IPS-11a (cell line): ENCODE measurements around the gene PLEK2.
"Not testable (repeated sequence)": the region's sequence is repeated elsewhere in the genome, so short reads cannot be mapped to it uniquely, and the experiment has no call there.

ENCODE experiments used
- H3K4me3 ChIP-seq: one replicate; pipeline ENCODE4 v1.5.1; 2013; ENCODE audit warnings: low read depth, low read length, control low read depth

Gene PLEK2

DNA sequence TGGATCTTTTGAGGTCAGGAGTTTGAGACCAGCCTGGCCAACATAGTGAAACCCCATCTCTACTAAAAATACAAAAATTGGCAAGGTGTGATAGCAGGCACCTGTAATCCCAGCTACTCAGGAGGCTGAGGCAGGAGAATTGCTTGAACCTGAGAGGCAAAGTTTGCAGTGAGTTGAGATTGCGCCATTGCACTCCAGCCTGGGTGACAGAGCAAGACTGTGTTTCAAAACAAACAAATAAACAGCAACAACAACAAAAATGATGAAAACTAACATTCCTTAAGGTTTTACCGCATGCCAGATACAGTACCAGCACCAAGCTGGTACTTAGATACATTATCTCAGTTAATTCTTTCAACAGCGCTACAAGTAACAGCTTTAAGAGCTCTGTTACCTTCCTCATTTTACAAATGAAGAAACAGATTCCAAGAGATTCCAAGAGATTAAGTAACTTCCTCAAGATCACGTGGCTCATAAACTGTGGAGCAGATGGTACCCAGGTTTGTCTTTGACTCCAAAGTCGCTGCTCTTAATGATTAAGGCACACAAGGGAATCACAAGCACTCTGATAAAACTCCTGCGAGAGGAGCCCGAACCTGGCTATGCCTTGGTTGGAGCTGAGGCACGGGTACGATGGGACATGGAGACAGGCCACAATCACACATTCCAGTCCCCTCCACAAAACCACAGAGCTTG is 17.7 kb upstream of the PLEK2 start:
- H3K4me3 ChIP-seq: no peak overlapping the region

DNA sequence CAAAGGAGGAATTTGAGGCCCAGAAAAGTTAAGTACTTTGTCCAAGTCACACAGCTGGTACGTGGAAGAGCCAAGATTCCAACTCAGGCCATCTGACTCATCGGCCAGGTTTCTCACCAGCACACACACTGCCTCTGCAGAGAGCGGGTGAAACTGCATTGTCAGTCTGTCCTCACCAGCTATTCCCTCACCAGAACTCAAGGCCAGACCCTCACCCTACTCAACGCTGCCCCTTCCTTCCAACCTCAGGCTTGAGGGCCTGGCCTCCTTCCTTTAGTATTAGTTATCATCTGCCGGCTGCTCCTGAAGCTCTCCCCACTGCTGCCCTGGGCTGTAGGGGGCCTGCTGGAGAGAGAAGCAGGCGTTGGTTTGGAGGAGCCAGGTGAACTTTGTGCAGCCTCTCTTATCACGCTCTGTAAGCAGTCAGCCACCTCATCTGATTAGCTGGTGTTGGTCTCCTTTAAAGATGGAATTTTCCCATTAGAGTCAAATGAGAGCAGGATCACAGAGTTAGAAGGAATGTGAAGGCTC is 16.6 kb upstream of the PLEK2 start:
- H3K4me3 ChIP-seq: no peak overlapping the region

DNA sequence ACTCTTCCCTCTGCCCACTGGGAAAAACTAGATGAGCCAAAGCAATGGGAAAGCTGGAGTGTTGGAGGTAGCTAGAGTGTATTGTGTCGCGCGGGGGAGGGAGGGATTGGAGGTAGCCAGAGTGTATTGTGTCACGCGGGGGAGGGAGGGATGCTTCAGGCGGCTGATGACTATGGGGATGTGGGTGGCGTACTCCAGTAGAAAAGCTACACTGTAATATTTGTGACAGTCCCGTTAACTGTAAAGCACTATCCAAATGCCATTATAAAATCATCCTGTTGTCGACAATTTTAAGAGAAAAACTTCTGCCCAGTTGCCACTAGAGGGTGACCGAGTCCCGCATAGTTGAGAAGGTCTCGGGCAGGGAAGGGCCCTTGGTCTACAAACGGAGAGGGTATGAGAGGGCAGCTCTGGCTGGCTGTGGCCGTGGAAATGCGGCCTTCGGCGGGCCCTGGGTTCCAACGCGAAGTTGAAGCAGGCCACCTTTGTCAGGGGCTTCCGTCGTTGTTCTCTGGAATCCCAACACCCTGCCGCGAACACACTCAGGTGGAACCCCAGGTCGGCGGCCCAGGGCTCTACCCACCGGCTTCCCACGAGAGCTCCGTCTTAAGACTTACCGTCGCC is 15.1 kb upstream of the PLEK2 start:
- no peak overlapping the region for H3K4me3 ChIP-seq

DNA sequence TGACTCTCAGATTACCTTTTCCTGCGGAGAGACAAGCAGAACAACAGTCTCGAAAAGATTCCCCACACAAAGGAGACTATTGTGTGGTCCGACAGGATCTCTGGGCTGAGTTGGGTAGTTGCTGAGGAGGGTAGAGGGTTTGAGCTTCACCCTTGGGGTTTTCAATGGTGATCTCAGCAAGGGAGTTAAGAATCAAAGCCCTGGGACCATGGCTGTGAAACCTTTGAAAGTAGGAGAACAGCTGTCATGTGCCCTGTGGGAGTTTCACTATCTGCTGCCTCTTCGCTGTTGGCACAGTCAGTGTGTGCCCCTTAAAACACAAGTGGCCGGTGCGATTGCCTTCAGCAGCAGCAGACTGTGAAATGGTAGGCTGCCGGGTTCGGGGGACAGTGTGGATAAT is 14.2 kb upstream of the PLEK2 start:
- H3K4me3 ChIP-seq: no peak overlapping the region

DNA sequence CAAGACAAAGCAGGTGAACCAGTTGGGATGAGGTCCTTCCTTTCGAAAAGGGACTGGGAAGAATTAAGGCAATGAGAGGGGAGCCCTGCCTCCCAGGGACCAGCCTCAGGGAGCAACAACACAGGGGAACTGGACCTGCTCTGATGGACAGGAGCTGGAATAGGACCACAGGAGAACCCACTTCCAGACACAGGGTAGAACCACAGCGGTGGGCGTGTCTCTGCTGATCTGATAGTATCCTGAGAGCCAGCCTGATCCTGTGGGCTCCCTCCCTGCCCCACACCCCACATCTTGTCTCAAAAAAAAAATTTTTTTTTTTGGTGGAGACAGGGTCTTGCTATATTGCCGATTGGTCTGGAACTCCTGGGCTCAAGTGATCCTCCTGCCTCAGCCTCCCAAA is 13.6 kb upstream of the PLEK2 start:
- no peak overlapping the region for H3K4me3 ChIP-seq

DNA sequence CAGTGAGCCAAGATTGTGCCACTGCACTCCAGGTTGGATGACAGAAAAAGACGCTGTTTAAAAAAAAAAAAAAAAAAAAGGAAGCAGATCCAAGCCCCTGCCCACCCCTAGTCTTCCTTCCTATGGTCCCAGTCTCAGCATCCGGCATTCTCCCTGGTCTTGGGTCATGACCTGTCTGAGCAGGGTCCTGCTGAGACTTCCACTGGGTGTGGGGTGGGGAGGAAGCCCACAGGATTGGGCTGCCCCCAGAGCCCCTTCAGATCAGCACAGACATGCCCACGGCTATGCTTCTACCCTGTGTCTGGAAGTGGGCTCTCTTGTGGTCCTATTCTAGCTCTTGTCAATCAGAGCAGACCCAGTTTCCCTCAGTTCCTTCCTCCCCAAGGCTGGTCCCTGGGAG is 12.6 kb upstream of the PLEK2 start:
- H3K4me3 ChIP-seq: no peak overlapping the region

DNA sequence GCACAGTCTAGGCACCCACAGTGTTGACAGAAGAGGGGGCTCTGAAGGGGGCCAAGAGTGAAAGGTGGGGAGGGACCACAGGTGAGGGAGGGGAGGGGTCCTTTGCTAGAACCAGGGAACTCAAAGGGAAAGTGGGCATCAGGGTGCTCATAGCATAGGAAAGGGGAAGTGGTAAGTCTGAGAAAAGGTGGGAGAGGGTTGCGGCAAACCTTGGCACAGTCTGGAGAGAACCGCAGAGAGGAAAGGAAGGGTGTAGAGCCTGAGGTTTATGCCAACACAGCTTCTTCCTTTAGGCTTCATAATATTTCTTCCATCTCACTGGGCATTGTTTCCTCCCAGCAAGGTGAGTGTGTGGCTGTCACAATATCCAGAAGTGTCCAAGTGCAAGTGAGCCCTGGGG is 11.5 kb upstream of the PLEK2 start:
- no peak overlapping the region for H3K4me3 ChIP-seq

DNA sequence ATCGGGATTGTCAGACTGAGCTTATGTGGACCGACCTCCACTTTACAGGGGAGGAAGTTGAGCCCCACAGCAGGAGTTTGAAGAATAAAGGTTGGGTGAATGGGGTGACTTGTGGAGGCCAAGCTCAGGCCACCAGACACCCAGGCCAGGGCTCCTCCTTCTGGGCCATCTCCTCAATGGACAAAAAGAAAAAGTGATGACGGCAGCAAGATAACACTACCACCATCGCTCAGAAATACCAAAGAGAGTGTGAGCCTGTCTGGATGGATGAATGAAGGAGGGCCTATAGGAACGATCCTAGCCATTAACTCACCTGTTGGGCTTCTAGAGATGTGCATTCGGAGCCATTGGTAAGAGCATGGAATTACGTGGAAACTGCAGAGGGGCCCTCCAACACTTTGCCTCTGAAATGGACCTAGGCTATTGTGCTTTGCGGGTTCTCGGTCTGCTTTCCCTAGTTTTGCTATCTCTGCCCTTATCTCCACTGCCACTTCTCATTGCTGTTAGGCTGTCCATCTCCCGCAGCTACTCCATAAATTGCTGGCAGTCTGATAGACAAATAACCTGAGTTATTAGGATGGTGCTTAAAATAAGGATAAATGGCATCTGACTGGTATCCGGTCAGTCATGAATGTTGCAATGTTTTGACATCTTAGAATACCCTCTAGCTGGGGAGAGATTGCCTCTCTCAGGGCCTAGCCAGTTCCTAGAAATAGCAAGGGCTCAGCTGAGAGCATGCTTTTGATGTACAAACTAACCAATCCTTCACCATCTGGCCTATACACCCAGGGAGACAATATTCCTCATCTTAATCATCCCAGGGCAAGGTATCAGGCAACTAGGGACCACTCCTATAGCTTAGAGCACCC is 9.6 kb upstream of the PLEK2 start:
- H3K4me3 ChIP-seq: no peak overlapping the region

DNA sequence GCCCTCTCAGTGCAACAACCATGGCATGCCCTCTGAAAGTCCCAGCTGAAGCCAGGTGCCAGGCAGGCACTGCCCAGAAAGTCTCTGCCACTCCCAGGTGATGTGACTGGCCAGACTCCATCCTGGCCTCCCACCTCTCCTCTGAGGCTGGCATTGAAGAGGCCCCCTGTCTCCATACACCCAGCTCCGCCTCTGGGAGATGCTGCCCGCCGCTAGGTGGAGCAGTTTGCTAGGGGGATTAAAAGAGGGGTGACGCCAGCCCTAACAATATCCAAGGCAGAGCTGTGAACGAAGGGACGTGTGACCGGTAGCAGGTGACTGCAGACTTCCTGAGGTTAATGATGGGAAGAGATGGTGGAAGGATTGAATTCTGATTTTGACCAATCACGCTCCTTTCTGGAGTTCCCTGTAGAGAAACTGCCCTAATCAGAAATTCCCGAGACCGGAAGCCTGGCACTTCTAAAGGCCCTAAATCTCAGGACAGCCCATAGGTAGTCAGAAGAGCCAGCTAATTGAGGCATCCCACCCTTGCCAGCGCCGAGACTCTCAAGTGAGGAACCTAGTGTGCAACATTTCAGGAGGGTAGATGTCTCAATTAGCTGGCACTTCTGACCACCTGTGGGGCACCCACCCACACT is 8.3 kb upstream of the PLEK2 start:
- H3K4me3 ChIP-seq: no peak overlapping the region

DNA sequence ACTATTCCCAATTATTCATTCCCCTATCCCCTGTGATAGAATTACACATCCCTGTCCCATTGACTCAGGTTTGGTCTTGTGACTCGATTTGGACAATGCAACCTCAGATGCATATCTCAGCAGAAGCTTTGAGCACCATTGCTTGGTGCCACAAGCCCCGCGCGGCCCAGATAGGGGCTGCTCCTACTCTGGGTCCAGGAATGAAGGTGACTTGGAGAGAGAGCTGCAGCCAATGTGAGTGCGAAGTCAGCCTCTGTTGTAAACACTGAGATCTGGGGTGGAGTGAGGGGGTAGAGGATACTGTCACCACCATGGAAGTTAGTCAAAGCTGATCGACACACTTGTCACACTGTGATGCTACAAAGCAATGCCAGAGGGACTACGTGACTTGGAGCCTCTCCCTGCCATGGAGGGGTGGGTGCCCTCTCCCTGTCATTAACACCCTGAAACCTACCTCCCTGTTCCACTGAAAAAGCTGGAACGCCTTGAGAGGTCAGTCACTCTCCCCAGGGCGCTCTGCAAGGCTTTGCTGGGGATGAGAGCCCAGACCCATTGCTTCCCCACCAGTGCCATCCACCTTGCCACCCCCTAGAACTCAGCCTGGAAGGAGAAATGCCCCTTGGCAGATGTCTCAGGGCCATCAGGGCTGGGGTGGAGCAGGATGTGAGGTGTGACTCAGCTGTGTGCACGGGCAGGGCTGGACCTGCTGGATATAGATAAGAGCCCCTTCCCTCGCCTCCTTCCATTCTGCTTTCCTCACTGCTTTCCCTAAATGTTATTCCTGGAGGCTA is 6.6 kb upstream of the PLEK2 start:
- H3K4me3 ChIP-seq: no peak overlapping the region

DNA sequence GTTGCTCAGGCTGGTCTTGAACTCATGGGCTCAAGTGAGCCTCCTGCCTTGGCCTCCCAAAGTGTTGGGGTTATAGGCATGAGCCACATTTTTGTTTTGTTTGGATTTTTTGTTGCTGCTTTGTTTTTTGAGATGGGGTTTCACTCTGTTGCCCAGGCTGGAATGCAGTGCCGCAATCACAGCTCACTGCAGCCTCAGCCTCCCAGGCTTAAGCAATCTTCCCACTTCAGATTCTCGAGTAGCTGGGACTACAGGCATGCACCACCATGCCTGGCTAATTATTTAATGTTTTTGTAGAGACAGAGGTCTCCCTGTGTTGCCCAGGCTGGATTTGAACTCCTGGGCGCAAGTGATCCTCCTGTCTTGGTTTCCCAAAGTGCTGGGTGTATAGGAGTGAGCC is 5.7 kb upstream of the PLEK2 start:
- no peak overlapping the region for H3K4me3 ChIP-seq

DNA sequence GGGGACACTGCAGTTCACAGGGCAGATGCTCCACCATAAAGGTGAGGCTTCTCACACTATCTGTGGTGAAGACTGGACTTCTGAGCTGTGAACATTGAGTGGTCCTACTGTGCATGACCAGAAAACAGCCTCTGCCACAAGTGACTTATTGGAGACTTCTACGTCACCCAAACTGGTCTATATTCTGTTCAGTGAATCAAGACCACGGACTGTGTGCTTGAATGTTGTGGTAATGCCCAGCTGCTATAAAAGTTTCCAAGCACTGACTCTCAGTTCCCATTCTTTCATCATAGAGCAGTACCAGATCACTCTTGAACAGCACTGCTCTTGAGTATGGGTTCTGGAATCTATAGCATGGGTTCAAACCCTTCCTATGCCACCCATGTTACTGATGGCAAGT is 4.8 kb upstream of the PLEK2 start:
- no peak overlapping the region for H3K4me3 ChIP-seq

DNA sequence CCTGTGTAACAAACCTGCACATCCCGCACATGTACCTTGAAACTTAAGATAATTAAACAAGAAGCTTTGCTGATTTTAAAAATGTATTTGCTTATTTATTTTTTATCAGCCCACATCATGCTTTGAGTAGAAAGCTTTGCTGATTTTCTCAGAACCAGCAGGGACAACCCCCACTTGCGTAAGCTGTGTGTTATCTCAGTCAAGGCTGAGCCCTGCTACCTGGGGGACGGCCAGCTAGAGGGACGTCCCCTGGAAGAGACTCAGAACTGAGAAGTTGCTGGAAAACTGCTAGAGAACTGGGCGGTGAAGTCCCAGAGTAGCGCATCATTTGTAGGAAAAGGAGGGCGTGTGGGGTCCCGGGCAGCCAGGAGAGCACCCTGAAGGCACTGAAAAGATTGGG is 4.1 kb upstream of the PLEK2 start:
- no peak overlapping the region for H3K4me3 ChIP-seq

DNA sequence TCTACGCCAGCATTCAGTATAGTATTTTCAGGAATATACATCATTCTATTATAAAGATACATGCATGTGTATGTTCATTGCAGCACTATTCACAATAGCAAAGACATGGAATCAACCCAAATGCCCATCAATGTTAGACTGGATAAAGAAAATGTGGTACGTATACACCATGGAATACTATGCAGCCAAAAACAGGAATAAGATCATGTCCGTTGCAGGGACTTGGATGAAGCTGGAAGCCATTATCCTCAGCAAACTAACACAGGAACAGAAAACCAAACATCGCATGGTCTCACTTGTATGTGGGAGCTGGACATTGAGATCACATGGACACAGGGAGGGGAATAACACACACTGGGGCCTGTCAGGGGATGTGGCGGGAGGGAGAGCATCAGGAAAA is 3.6 kb upstream of the PLEK2 start:
- H3K4me3 ChIP-seq: not testable (repeated sequence)

DNA sequence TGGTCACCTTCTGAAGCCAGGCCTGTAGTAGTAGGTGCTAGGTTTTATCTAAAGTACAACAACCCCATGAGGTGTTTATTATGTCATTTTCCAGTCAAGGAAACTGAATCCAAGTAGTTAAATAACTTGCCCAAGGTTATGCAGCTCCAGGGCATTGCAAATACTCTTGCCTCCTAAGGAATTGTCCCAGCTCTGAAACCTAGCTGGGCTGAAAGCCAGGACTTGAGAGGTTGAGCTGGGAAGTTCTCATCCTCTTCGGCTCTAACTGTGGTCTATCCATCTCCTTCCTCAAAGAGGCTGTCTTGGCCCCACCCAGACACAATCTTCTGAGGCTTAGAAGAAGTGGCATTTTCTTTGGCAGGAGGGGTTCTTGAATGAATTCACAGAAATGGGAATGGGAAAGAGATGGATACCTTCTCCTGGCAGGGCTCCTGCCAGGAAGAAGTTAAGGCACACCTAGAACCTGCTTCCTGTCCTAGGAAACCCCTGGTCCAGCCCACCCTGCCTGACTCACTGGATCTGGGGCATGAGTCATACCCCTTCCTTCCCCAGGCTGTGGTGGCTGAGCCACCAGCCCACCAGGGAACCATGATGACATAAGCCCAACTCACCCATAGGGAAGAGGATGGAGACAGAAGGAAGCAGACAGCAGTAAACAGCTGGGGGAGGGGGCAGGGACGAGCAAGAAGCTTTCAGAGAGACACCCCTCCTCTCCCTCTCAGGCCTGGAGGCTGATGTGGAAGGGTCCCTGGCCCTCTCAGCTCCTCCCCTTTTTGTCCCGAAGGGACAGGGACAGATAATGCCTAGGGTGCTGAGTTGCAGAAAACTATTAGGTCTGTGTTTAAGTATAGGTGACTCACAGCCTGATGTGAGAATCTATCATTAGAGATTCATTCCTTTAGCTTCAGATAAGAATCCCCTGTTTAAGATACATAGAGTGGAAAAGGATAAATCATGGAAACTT is 2.1 kb upstream of the PLEK2 start:
- H3K4me3 ChIP-seq: no peak overlapping the region

DNA sequence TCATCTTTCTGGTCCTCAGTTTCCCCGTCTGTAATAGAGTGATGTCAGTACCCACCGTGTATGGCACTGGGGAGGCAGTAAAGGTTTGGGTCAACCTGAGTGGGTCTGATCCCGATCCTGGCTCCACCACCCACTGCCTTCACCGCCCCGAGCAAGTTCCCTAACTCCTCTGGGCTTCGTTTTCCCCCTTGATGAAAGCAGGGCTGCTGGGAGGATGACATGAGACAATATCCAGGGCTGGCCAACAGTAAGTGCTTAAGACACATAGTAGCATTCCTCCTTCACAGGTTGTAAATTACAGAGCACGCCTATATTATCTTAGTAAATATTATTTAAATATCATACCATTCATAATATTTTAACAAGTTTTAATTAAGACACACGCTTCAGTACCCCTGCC is 595 bp downstream of the PLEK2 start:
- peak overlapping the region; percentile 37 for H3K4me3 ChIP-seq

DNA sequence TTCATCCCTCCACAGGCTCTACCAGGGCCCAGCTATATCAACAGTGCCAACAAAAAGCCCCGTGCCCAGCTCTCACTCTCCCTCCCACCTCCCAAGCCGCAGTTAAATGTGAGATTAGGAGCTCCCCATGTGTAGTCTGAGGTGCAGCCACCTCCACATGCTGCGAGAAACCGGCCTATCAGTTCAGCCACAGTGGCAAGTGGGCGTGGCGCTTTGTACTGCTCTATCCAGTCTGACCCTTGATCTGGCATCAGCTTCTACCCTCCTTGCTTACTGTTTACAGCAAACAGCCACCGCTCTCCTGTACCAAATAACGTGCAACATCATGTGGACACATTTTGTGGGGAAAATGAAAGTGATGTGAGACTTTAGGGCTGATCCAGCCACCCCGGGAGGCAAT is 1.7 kb downstream of the PLEK2 start:
- H3K4me3 ChIP-seq: no peak overlapping the region

DNA sequence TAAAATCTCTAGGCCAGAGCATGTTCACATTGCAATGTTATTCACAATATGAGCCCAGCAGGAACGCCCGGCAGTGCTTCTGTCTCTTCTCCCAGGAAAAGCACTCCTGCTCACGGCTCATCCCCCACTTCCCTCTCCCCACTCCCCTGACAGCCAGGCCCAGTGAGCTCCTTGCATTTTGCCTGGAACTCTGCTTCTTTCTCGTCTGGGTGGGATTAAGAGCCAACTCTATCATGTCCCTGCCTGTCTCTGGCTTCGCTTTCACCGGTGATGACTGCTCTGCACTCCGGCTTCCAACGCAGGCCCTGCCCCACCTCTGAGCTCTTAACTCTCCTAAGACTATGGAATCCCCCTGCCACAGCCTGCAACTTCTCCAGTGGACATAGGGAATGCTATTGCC is 2.5 kb downstream of the PLEK2 start:
- H3K4me3 ChIP-seq: no peak overlapping the region

DNA sequence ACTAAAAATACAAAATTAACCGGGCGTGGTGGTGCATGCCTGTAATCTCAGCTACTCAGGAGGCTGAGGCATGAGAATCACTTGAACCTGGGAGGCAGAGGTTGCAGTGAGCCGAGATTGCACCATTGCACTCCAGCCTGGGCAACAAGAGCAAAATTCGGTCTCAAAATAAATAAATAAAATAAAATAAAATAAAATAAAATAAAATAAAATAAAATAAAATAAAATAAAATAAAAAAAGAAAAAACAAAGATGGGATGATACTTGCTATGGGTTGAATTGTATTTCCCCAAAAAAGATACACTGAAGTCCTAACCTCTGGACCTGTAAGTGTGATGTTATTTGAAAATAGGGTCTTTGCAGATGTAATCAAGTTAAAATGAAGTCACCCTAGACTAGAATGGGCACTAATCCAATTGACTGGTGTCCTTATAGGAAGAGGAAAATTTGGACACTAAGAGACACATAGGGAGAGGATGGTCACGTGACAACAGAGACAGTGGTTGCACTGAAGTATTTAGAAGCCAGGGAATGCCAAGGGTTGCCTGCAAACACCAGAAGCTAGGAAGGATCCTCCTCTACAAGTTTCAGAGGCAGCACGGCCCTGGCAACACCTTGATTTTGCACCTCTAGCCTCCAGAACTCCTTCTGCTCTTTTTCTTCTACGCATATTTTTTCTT is 3.7 kb downstream of the PLEK2 start:
- not testable (repeated sequence) for H3K4me3 ChIP-seq
